A549 (cell line): Measurements from ENCODE around the gene CHST15. TPM values are rescaled to one million over a fixed set of nuclear protein-coding genes. Genes with fewer than 3 reads are reported as not detected.

ENCODE experiments used
- ATAC-seq, 2 experiments: fragments of 200-7000 bp in 1 of 2; fragments of >200 bp in 1 of 2; cut with Nextera tagmentation in 1 of 2; cut with Tn5 transposase in 1 of 2; 3 replicates each; pipeline versions ENCODE4 v1.8.0 to v1.9.1; 2018 to 2020; ENCODE audit warnings: mild to moderate bottlenecking in 1 of 2, moderate library complexity in 1 of 2
- CTCF ChIA-PET: fragments of 300-600 bp; sonication (Branson Sonifier 250); formaldehyde crosslinking; extraction: SDS; loops from one replicate; lab custom pipeline; 2021; ENCODE audit warnings: antibody characterized with exemption, inconsistent platforms; lab: Yijun Ruan, JAX
- POLR2A ChIA-PET: fragments of 350-600 bp; formaldehyde crosslinking; extraction: SDS; loops from one replicate; lab custom pipeline; 2021; ENCODE audit warnings: antibody characterized with exemption, inconsistent platforms; lab: Yijun Ruan, JAX
- DNase-seq, 2 experiments: peaks; one replicate each; pipeline versions ENCODE4 v3.0.0 to v3.0.0-alpha.2; 2011 to 2016; ENCODE audit warnings: low read depth in 1 of 2, low spot score in 1 of 2
- FAIRE-seq: peaks from 2 replicates; lab custom pipeline; 2011; peaks lifted over from hg19 to GRCh38; lab: Jason Lieb, UNC
- H3K27ac ChIP-seq, 2 experiments: fragments of >200 bp; sonication (Bioruptor Twin); formaldehyde crosslinking; 3 replicates each; pipeline ENCODE4 v1.5.1; 2016 to 2017
- H3K4me1 ChIP-seq: fragments of >200 bp; sonication (Bioruptor Twin); formaldehyde crosslinking; 3 replicates; pipeline ENCODE4 v1.6.1; 2016
- H3K4me2 ChIP-seq: fragments of >200 bp; sonication (Bioruptor Twin); formaldehyde crosslinking; 3 replicates; pipeline ENCODE4 v1.6.1; 2016
- H3K4me3 ChIP-seq: fragments of >200 bp; sonication (Bioruptor Twin); formaldehyde crosslinking; 3 replicates; pipeline ENCODE4 v1.5.1; 2016
- H3K9me3 ChIP-seq: fragments of >200 bp; sonication (Bioruptor Twin); formaldehyde crosslinking; 3 replicates; pipeline ENCODE4 v1.6.1; 2016
- BHLHE40 ChIP-seq: IDR thresholded peaks from 2 replicates; pipeline ENCODE4 v1.6.1; 2012; ENCODE audit warnings: low read depth, low read length, inconsistent platforms
- CBX8 ChIP-seq: fragments of 200-600 bp; sonication (generic); IDR thresholded peaks from 2 replicates; pipeline ENCODE4 v1.6.1; 2016
- CHD2 ChIP-seq: fragments of 150-350 bp; IDR thresholded peaks from 2 replicates; pipeline ENCODE4 v1.6.1; 2014; ENCODE audit warnings: low read length; ENCODE audit not compliant: partially characterized antibody
- EP300 ChIP-seq, 2 experiments: fragments of >200 bp; sonication (Bioruptor Twin); formaldehyde crosslinking; IDR thresholded peaks; 2 replicates in 1 of 2; 3 replicates in 1 of 2; pipeline ENCODE4 v1.6.1; 2016 to 2017
- FOSB ChIP-seq: fragments of 250-450 bp; sonication (Bioruptor Pico); IDR thresholded peaks from 2 replicates; pipeline ENCODE4 v1.5.0; 2020; ENCODE audit warnings: mild to moderate bottlenecking, moderate library complexity
- FOXS1 ChIP-seq: fragments of 250-450 bp; sonication (Bioruptor Pico); IDR thresholded peaks from 2 replicates; pipeline ENCODE4 v1.5.0; 2020; ENCODE audit warnings: mild to moderate bottlenecking, moderate library complexity
- GATA3 ChIP-seq: IDR thresholded peaks from 2 replicates; pipeline ENCODE4 v1.6.1; 2012; ENCODE audit warnings: borderline replicate concordance
- HDAC2 ChIP-seq: fragments of 200-600 bp; sonication (generic); IDR thresholded peaks from 2 replicates; pipeline ENCODE4 v1.6.1; 2016
- HEYL ChIP-seq: fragments of 250-450 bp; sonication (Bioruptor Pico); IDR thresholded peaks from 2 replicates; pipeline ENCODE4 v1.8.0; 2021; ENCODE audit warnings: mild to moderate bottlenecking, moderate library complexity
- HOXA7 ChIP-seq: fragments of 250-450 bp; sonication (Bioruptor Pico); IDR thresholded peaks from 2 replicates; pipeline ENCODE4 v1.5.0; 2020; ENCODE audit warnings: mild to moderate bottlenecking, moderate library complexity
- HOXB5 ChIP-seq: fragments of 250-450 bp; sonication (Bioruptor Pico); IDR thresholded peaks from 2 replicates; pipeline ENCODE4 v1.5.0; 2020; ENCODE audit warnings: mild to moderate bottlenecking, moderate library complexity
- JUNB ChIP-seq: fragments of >200 bp; sonication (Bioruptor Twin); formaldehyde crosslinking; IDR thresholded peaks from 2 replicates; pipeline ENCODE4 v1.6.1; 2016
- MAFK ChIP-seq: fragments of 450-650 bp; IDR thresholded peaks from 2 replicates; pipeline ENCODE4 v1.6.1; 2014; ENCODE audit not compliant: partially characterized antibody
- MAZ ChIP-seq: fragments of 150-350 bp; IDR thresholded peaks from 2 replicates; pipeline ENCODE4 v1.6.1; 2014; ENCODE audit warnings: antibody characterized with exemption, low read depth, low read length, borderline replicate concordance
- NFE2L2 ChIP-seq: fragments of 150-350 bp; conservative IDR thresholded peaks from 2 replicates; pipeline ENCODE4 v1.6.1; 2014; ENCODE audit warnings: low read length
- NR3C1 ChIP-seq: fragments of >200 bp; sonication (Bioruptor Twin); formaldehyde crosslinking; IDR thresholded peaks from 3 replicates; pipeline ENCODE4 v1.6.1; 2017
- PHF8 ChIP-seq: fragments of 200-600 bp; sonication (generic); IDR thresholded peaks from 2 replicates; pipeline ENCODE4 v1.6.1; 2016; ENCODE audit warnings: low read depth, mild to moderate bottlenecking, antibody characterized with exemption, moderate library complexity, borderline replicate concordance
- POLR2A ChIP-seq: IDR thresholded peaks from 2 replicates; pipeline ENCODE4 v1.6.1; 2012; ENCODE audit warnings: mild to moderate bottlenecking, low read length
- POLR2AphosphoS2 ChIP-seq: conservative IDR thresholded peaks from 2 replicates; pipeline ENCODE4 v1.6.1; 2012; ENCODE audit warnings: low read length, improper control_type of control experiment, inconsistent platforms
- RCOR1 ChIP-seq: fragments of 150-350 bp; IDR thresholded peaks from 2 replicates; pipeline ENCODE4 v1.6.1; 2014; ENCODE audit warnings: antibody characterized with exemption, low read length, low read depth
- RFX5 ChIP-seq: fragments of 450-650 bp; IDR thresholded peaks from 2 replicates; pipeline ENCODE4 v1.7.1; 2014; ENCODE audit warnings: antibody characterized with exemption, mild to moderate bottlenecking, moderate library complexity
- SMC3 ChIP-seq: fragments of >200 bp; sonication (Bioruptor Twin); formaldehyde crosslinking; IDR thresholded peaks from 3 replicates; pipeline ENCODE4 v1.6.1; 2018; ENCODE audit warnings: inconsistent platforms
- ZFP36 ChIP-seq: fragments of 450-650 bp; IDR thresholded peaks from 2 replicates; pipeline ENCODE4 v1.6.1; 2014; ENCODE audit warnings: borderline replicate concordance; ENCODE audit not compliant: partially characterized antibody
- ZSCAN20 ChIP-seq: fragments of 250-450 bp; sonication (Bioruptor Pico); IDR thresholded peaks from 2 replicates; pipeline ENCODE4 v1.8.0; 2022; ENCODE audit warnings: mild to moderate bottlenecking, moderate library complexity
- WGBS: methylation state at CpG from one replicate; pipeline ENCODE4 v1.1.6; 2017; ENCODE audit errors: missing lambda C conversion rate; 5-methylcytosine and 5-hydroxymethylcytosine counted together
- polyA plus RNA-seq, 4 experiments: library from polyadenylated mRNA; depleted of rRNA in 3 of 4; stranded (reverse); fragments of >200 nt; fragmentation: RNase III in 1 of 4; extraction: RNeasy Plus Mini Kit Qiagen cat#74134 plus additional on column Dnase treatment in 1 of 4; gene quantifications; 2 replicates in 3 of 4; 3 replicates in 1 of 4; pipeline ENCODE4 v1.2.3, GENCODE V29; 2011 to 2017
- TF ChIP-seq, protein P1 (sequence below): fragments of >200 bp; sonication (Bioruptor Twin); formaldehyde crosslinking; IDR thresholded peaks from 2 replicates; pipeline ENCODE4 v1.6.1; 2016
- TF ChIP-seq, protein P2 (sequence below): IDR thresholded peaks from 2 replicates; pipeline ENCODE4 v1.6.1; 2012
- TF ChIP-seq, protein P3 (sequence below): fragments of >200 bp; sonication (Bioruptor Twin); formaldehyde crosslinking; IDR thresholded peaks from 3 replicates; pipeline ENCODE4 v1.5.1; 2016
- TF ChIP-seq, protein P4 (sequence below): fragments of >200 bp; sonication (Bioruptor Twin); formaldehyde crosslinking; IDR thresholded peaks from 3 replicates; pipeline ENCODE4 v1.6.1; 2016
- TF ChIP-seq, protein P5 (sequence below): IDR thresholded peaks from 2 replicates; pipeline ENCODE4 v1.6.1; 2012; ENCODE audit warnings: low read depth, borderline replicate concordance

The CHST15 gene
- polyA plus RNA-seq, 2 of the 4 experiments (the other 2 are of a cell fraction), result 5.1 to 10.3 TPM

DNA sequence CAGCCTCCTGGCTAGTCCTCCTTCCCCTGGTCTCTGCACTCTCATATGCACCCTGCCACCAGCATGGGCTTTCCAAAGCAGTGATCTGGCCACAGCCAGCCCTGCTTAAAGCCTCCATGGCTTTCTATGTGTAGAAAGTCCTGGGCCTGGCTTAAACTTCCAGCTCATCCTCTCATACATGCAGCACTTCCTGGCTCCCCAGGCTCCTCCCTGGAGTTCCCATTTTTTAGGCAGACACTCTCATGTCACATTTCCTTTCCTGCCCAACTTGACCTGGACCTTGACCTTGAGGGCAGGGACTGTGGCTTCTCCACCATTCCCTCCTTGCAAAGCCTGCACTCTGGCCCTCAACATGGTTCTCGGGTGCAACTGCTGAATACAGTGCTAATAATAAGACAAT, 79.5 kb downstream of the CHST15 start:
- no peak for TF ChIP-seq HEYL (CRISPR knock-in tag)
- TF ChIP-seq, protein P1, sequence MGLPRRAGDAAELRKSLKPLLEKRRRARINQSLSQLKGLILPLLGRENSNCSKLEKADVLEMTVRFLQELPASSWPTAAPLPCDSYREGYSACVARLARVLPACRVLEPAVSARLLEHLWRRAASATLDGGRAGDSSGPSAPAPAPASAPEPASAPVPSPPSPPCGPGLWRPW, result no peak
- no peak for TF ChIP-seq NFE2L2
- no peak for DNase-seq
- ATAC-seq, result no peak
- FAIRE-seq, result no peak
- H3K4me1 ChIP-seq, result no peaks in the 10 kb centered on the region
- ChIA-PET CTCF (interaction anchor here (0.8 to 1.6 kb wide), 4 partner anchors 12 to 375 kb away, joined by 3 to 7 read pairs (median 3); no protein-coding TSS in a partner anchor), POLR2A (no interaction called here)
- no peak overlapping the region for H3K27ac ChIP-seq
- 88% methylated on average over 1 of the region's 1 CpG for WGBS
- H3K9me3 ChIP-seq, result no peaks in the 10 kb centered on the region
- H3K4me3 ChIP-seq, result no peak overlapping the region
- no peak overlapping the region for H3K4me2 ChIP-seq

DNA sequence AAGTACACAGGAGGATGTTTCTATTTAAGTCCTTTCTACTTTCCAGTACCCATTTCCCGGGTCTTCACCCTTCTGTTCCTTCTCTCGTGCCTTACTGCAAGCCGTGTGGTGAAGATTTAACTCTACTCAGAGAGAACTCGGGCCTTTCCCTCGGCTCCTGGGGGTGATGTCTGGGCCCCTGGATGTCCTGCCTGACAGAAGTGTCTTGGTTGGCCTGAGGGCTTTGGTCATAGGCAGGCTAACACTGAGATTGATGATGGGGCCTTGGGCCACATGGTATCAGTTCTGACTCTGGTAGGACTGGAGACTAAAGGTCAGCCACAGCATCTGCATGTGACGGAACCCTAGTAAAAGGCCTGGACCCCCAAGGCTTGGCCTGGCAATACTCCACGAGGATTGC, 80.4 kb downstream of the CHST15 start:
- CTCF ChIA-PET, result interaction anchor here (1.0 to 3.6 kb wide), 2 partner anchors 17 to 18 kb away, joined by 3 to 15 read pairs; no protein-coding TSS in a partner anchor
- no peak for ATAC-seq
- no peaks in the 10 kb centered on the region for H3K9me3 ChIP-seq
- TF ChIP-seq FOSB (CRISPR knock-in tag) (no peak), SMC3 (no peak), POLR2AphosphoS2 (no peak), FOXS1 (CRISPR knock-in tag) (no peak), MAZ (no peak), POLR2A (no peak), NFE2L2 (no peak), RFX5 (no peak), CBX8 (no peak), ZSCAN20 (no peak), CHD2 (no peak), HOXA7 (no peak), MAFK (no peak), NR3C1 (no peak)
- TF ChIP-seq, protein P2, sequence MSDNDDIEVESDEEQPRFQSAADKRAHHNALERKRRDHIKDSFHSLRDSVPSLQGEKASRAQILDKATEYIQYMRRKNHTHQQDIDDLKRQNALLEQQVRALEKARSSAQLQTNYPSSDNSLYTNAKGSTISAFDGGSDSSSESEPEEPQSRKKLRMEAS, result no peak
- TF ChIP-seq, all 56 proteins: peak for 0
- Histone ChIP-seq H3K4me2 (no peak overlapping the region), H3K27ac (no peak overlapping the region), H3K4me1 (no peaks in the 10 kb centered on the region), H3K4me3 (no peak overlapping the region)
- DNase-seq (no peak), FAIRE-seq (no peak)
- WGBS, result 58% methylated on average over 7 of the region's 7 CpGs
- POLR2A ChIA-PET, result no interaction called here

DNA sequence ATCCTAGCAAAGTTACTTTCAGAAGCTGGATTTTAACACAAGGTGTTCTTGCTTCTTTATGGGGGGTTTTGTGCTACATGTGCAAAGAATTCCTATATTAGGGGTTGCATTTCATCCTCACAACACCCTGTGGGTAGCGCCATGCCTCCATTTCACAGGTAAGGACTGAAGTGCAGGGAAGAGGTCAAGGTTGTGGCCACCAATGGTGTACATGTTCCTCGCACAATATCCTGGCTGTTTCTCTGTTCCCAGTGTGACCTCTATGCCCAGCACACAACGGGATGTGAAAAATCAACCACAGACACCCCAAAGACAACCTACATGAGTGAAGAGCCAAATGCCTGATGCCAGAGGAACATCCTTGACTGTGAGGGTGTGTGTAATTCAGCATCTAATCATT, 80.8 kb downstream of the CHST15 start:
- 92% methylated on average over 3 of the region's 3 CpGs for WGBS
- Histone ChIP-seq H3K4me1 (no peaks in the 10 kb centered on the region), H3K27ac (no peak overlapping the region), H3K4me3 (no peak overlapping the region), H3K4me2 (no peak overlapping the region), H3K9me3 (no peaks in the 10 kb centered on the region)
- FAIRE-seq (no peak), DNase-seq (no peak), ATAC-seq (no peak)
- ChIA-PET CTCF (interaction anchor here (1.2 to 3.6 kb wide), 2 partner anchors 17 to 377 kb away, joined by 4 to 15 read pairs; no protein-coding TSS in a partner anchor), POLR2A (no interaction called here)
- TF ChIP-seq JUNB, result no peak
- TF ChIP-seq, protein P3, sequence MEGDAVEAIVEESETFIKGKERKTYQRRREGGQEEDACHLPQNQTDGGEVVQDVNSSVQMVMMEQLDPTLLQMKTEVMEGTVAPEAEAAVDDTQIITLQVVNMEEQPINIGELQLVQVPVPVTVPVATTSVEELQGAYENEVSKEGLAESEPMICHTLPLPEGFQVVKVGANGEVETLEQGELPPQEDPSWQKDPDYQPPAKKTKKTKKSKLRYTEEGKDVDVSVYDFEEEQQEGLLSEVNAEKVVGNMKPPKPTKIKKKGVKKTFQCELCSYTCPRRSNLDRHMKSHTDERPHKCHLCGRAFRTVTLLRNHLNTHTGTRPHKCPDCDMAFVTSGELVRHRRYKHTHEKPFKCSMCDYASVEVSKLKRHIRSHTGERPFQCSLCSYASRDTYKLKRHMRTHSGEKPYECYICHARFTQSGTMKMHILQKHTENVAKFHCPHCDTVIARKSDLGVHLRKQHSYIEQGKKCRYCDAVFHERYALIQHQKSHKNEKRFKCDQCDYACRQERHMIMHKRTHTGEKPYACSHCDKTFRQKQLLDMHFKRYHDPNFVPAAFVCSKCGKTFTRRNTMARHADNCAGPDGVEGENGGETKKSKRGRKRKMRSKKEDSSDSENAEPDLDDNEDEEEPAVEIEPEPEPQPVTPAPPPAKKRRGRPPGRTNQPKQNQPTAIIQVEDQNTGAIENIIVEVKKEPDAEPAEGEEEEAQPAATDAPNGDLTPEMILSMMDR, result no peak
- TF ChIP-seq, protein P4, sequence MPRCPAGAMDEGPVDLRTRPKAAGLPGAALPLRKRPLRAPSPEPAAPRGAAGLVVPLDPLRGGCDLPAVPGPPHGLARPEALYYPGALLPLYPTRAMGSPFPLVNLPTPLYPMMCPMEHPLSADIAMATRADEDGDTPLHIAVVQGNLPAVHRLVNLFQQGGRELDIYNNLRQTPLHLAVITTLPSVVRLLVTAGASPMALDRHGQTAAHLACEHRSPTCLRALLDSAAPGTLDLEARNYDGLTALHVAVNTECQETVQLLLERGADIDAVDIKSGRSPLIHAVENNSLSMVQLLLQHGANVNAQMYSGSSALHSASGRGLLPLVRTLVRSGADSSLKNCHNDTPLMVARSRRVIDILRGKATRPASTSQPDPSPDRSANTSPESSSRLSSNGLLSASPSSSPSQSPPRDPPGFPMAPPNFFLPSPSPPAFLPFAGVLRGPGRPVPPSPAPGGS, result no peak
- TF ChIP-seq POLR2AphosphoS2, result no peak
- no peak for TF ChIP-seq GATA3
- TF ChIP-seq BHLHE40, result no peak
- TF ChIP-seq EP300 (IDR thresholded peaks at IDR 0.05), result no peak
- TF ChIP-seq CHD2, result no peak
- no peak for TF ChIP-seq RCOR1
- TF ChIP-seq, protein P5, sequence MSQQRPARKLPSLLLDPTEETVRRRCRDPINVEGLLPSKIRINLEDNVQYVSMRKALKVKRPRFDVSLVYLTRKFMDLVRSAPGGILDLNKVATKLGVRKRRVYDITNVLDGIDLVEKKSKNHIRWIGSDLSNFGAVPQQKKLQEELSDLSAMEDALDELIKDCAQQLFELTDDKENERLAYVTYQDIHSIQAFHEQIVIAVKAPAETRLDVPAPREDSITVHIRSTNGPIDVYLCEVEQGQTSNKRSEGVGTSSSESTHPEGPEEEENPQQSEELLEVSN, result no peak
- TF ChIP-seq HDAC2, result no peak
- no peak for TF ChIP-seq ZFP36
- TF ChIP-seq, protein P2, result no peak
- TF ChIP-seq CBX8, result no peak
- no peak for TF ChIP-seq HOXB5 (CRISPR knock-in tag)
- no peak for TF ChIP-seq PHF8
